Gastroesophageal sphincter (tissue), 3 donors: ENCODE data around the gene IREB2.

Source experiments
- POLR2AphosphoS5 ChIP-seq: sonication (generic); formaldehyde crosslinking; IDR thresholded peaks from one replicate; pipeline ENCODE4 v1.6.1; 2017; ENCODE audit warnings: antibody characterized with exemption
- TF ChIP-seq, protein P1 (sequence below), 4 experiments: fragments of 200-600 bp in 2 of 4; fragments of 450-650 bp in 2 of 4; sonication (generic) in 1 of 4; IDR thresholded peaks; one replicate each; pipeline ENCODE4 v1.5.1; 2017 to 2019; ENCODE audit warnings: antibody characterized with exemption in 4 of 4, mild to moderate bottlenecking in 2 of 4, moderate library complexity in 2 of 4

DNA sequence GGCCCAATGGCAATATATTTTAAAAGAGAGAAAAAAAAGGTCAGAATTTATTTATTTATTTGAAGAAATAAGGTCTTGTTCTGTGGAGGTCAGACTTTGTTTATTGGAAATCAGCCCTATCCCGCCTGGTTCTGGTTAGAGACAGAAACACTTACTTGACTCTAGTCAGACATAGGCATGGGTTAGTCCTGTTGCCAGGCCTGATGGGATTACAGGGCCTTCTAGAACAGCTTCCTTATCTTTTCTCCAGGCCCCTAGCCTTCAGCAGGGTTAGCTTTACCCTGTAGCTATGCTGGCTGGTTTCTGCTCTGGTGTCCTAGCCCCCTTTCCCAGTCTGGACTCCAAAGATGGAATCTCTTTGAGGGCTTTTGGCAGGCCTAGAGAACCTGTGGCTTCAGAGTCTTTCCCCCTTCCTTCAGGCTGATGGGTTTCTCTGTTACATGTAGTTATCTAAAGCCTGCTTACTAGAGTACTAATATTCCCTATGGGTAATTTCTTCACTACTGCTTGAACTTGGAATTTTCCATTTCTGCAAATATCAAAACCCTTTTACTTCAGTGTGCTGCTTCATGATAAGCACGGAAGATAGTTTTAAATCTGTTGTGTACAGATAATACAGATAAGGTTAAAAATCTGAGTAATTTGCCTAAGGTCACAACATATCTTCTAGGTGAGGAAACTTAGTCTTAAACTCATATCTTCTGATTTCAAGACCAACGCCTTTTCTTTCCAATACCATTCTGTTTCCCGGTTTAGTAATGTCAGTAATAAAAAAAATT lies 10.6 kb downstream of the IREB2 start:
- TF ChIP-seq, protein P1, sequence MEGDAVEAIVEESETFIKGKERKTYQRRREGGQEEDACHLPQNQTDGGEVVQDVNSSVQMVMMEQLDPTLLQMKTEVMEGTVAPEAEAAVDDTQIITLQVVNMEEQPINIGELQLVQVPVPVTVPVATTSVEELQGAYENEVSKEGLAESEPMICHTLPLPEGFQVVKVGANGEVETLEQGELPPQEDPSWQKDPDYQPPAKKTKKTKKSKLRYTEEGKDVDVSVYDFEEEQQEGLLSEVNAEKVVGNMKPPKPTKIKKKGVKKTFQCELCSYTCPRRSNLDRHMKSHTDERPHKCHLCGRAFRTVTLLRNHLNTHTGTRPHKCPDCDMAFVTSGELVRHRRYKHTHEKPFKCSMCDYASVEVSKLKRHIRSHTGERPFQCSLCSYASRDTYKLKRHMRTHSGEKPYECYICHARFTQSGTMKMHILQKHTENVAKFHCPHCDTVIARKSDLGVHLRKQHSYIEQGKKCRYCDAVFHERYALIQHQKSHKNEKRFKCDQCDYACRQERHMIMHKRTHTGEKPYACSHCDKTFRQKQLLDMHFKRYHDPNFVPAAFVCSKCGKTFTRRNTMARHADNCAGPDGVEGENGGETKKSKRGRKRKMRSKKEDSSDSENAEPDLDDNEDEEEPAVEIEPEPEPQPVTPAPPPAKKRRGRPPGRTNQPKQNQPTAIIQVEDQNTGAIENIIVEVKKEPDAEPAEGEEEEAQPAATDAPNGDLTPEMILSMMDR (IDR thresholded peaks at IDR 0.05), result no peak
- no peak for TF ChIP-seq POLR2AphosphoS5
